ENCODE measurements around the gene EZH1. TPM values are rescaled to one million over a fixed set of nuclear protein-coding genes. Genes with fewer than 3 reads are reported as not detected.

Gene EZH1
- total RNA-seq, 1 donor from 2014 or later = 13.0 TPM

DNA sequence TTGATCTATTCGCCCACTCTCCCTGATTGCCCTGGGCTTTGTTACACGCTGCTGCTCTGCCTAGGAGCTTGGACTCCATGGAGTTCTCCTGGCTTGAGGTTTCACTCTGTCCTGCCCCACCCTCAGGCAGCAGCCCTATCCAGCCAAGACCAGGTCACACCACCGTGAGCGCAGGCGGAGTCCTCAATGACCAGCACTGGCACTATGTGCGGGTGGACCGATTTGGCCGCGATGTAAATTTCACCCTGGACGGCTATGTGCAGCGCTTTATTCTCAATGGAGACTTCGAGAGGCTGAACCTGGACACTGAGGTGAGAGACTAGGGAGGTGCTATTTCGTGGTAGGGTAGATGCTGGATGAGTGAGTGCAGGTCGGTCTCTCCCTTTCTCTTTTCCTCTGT lies 59.0 kb downstream of the EZH1 start:
- no peak overlapping the region for H3K9ac ChIP-seq (ENCODE audit: low read depth in 1 of 3, low read length in 3 of 3)
- H3K27me3 ChIP-seq (ENCODE audit: control insufficient read depth in 3 of 3, insufficient read depth in 3 of 3, low read length in 3 of 3) = peaks cover 0 to 3% (median 0%) of the 10 kb centered on the region in 3 donors
- H3K4me1 ChIP-seq (ENCODE audit: control insufficient read depth in 3 of 3, insufficient read depth in 3 of 3, low read length in 3 of 3) = peaks cover 29 to 31% (median 30%) of the 10 kb centered on the region in 3 donors
- H3K4me3 ChIP-seq (ENCODE audit: low read length in 3 of 3) = no peak overlapping the region
- no peaks in the 10 kb centered on the region for H3K9me3 ChIP-seq (ENCODE audit: control insufficient read depth in 3 of 3, low read length in 3 of 3)
- H3K36me3 ChIP-seq (ENCODE audit: control insufficient read depth in 3 of 3, insufficient read depth in 3 of 3, low read length in 3 of 3) = peaks cover 16 to 25% (median 24%) of the 10 kb centered on the region in 3 donors
- H3K27ac ChIP-seq (ENCODE audit: low read depth, low read length) = no peak overlapping the region

GRCh38 chr17:42684929-42685556 lies 59.8 kb downstream of the EZH1 start:
- H3K9me3 ChIP-seq (ENCODE audit: control insufficient read depth in 3 of 3, low read length in 3 of 3) = no peaks in the 10 kb centered on the region
- peaks cover 0 to 3% (median 0%) of the 10 kb centered on the region in 3 donors for H3K27me3 ChIP-seq (ENCODE audit: control insufficient read depth in 3 of 3, insufficient read depth in 3 of 3, low read length in 3 of 3)
- no peak overlapping the region for H3K4me3 ChIP-seq (ENCODE audit: low read length in 3 of 3)
- H3K4me1 ChIP-seq (ENCODE audit: control insufficient read depth in 3 of 3, insufficient read depth in 3 of 3, low read length in 3 of 3) = peaks cover 35 to 39% (median 37%) of the 10 kb centered on the region in 3 donors
- peaks cover 16 to 22% (median 18%) of the 10 kb centered on the region in 3 donors for H3K36me3 ChIP-seq (ENCODE audit: control insufficient read depth in 3 of 3, insufficient read depth in 3 of 3, low read length in 3 of 3)
- no peak overlapping the region for H3K27ac ChIP-seq (ENCODE audit: low read depth, low read length)
- H3K9ac ChIP-seq (ENCODE audit: low read depth in 1 of 3, low read length in 3 of 3) = no peak overlapping the region

- Histone ChIP-seq H3K27me3 (ENCODE audit: control insufficient read depth in 3 of 3, insufficient read depth in 3 of 3, low read length in 3 of 3) (peaks cover 0 to 3% (median 0%) of the 10 kb centered on the region in 3 donors), H3K27ac (ENCODE audit: low read depth, low read length) (peak overlapping the region; percentile 13), H3K4me3 (ENCODE audit: low read length in 3 of 3) (peak overlapping the region; percentile 56 to 67 (median 66)), H3K9ac (ENCODE audit: low read depth in 1 of 3, low read length in 3 of 3) (peak overlapping the region; percentile 56 to 76 (median 65)), H3K4me1 (ENCODE audit: control insufficient read depth in 3 of 3, insufficient read depth in 3 of 3, low read length in 3 of 3) (peaks cover 46 to 52% (median 47%) of the 10 kb centered on the region in 3 donors), H3K9me3 (ENCODE audit: control insufficient read depth in 3 of 3, low read length in 3 of 3) (no peaks in the 10 kb centered on the region), H3K36me3 (ENCODE audit: control insufficient read depth in 3 of 3, insufficient read depth in 3 of 3, low read length in 3 of 3) (peaks cover 16 to 22% (median 18%) of the 10 kb centered on the region in 3 donors)
Observed at GRCh38 chr17:42683407-42684034, 61.3 kb downstream of the EZH1 start.

DNA sequence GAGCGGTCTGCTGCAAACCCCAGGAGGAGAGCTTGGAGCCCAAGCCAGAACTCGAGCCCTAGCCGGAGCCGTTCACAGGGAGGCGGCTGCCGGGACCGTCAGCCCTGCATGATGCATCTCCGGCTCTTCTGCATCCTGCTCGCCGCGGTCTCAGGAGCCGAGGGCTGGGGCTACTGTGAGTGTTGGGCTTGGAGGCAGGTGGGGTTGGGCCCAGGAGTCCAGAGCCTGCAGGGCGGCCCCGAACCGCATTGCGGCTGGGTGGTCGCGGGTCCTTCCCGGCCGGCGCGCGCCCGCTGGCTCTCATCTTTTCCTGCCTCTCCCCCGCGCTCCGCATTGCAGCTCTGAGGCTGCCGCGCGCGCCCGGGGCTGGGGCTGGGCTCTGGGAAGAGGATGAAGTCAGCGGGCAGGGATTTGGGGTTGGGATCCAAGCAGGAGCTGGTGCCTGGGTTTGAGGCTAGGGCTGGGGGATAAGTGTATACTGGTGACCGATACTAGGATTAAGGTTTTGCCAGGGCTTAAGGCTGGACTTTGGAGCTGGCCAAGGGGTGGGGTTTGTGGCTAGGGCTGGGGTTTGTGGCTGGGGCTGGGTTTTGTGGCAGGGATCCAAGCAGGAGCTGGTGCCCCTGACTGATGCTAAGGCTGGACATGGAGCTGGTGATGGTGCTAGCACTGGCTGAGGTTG lies 62.0 kb downstream of the EZH1 start:
- peaks cover 48 to 55% (median 49%) of the 10 kb centered on the region in 3 donors for H3K4me1 ChIP-seq (ENCODE audit: control insufficient read depth in 3 of 3, insufficient read depth in 3 of 3, low read length in 3 of 3)
- peaks cover 13 to 22% (median 18%) of the 10 kb centered on the region in 3 donors for H3K36me3 ChIP-seq (ENCODE audit: control insufficient read depth in 3 of 3, insufficient read depth in 3 of 3, low read length in 3 of 3)
- peak overlapping the region; percentile 64 for H3K27ac ChIP-seq (ENCODE audit: low read depth, low read length)
- H3K4me3 ChIP-seq (ENCODE audit: low read length in 3 of 3) = peak overlapping the region; percentile 56 to 67 (median 66)
- H3K9ac ChIP-seq (ENCODE audit: low read depth in 1 of 3, low read length in 3 of 3) = peak overlapping the region; percentile 56 to 76 (median 61)
- no peaks in the 10 kb centered on the region for H3K9me3 ChIP-seq (ENCODE audit: control insufficient read depth in 3 of 3, low read length in 3 of 3)
- peaks cover 0 to 3% (median 0%) of the 10 kb centered on the region in 3 donors for H3K27me3 ChIP-seq (ENCODE audit: control insufficient read depth in 3 of 3, insufficient read depth in 3 of 3, low read length in 3 of 3)

- H3K9ac ChIP-seq (ENCODE audit: low read depth in 1 of 3, low read length in 3 of 3) = peak within 1 kb of the TSS; percentile 56 to 76 (median 61)
- H3K4me1 ChIP-seq (ENCODE audit: control insufficient read depth in 3 of 3, insufficient read depth in 3 of 3, low read length in 3 of 3) = peaks cover 51 to 62% (median 56%) of the 10 kb centered on the region in 3 donors
- H3K4me3 ChIP-seq (ENCODE audit: low read length in 3 of 3) = peak within 1 kb of the TSS; percentile 56 to 67 (median 66)
- no peaks in the 10 kb centered on the region for H3K9me3 ChIP-seq (ENCODE audit: control insufficient read depth in 3 of 3, low read length in 3 of 3)
- peaks cover 0 to 3% (median 0%) of the 10 kb centered on the region in 3 donors for H3K27me3 ChIP-seq (ENCODE audit: control insufficient read depth in 3 of 3, insufficient read depth in 3 of 3, low read length in 3 of 3)
- peaks cover 7 to 18% (median 13%) of the 10 kb centered on the region in 3 donors for H3K36me3 ChIP-seq (ENCODE audit: control insufficient read depth in 3 of 3, insufficient read depth in 3 of 3, low read length in 3 of 3)
- peak within 1 kb of the TSS; percentile 64 for H3K27ac ChIP-seq (ENCODE audit: low read depth, low read length)
Observed at GRCh38 chr17:42681976-42682721, 62.7 kb downstream of the EZH1 start, which contains the start of gene CNTNAP1. CNTNAP1 (plus strand) TSS chr17:42682531; CDS start chr17:42682830, 299 bp downstream.

- peaks cover 51 to 68% (median 56%) of the 10 kb centered on the region in 3 donors for H3K4me1 ChIP-seq (ENCODE audit: control insufficient read depth in 3 of 3, insufficient read depth in 3 of 3, low read length in 3 of 3)
- H3K9ac ChIP-seq (ENCODE audit: low read depth in 1 of 3, low read length in 3 of 3) = peak overlapping the region; percentile 84 to 92 (median 91)
- H3K27ac ChIP-seq (ENCODE audit: low read depth, low read length) = peak overlapping the region; percentile 96
- peaks cover 4 to 6% (median 4%) of the 10 kb centered on the region in 3 donors for H3K36me3 ChIP-seq (ENCODE audit: control insufficient read depth in 3 of 3, insufficient read depth in 3 of 3, low read length in 3 of 3)
- peaks cover 0 to 3% (median 0%) of the 10 kb centered on the region in 3 donors for H3K27me3 ChIP-seq (ENCODE audit: control insufficient read depth in 3 of 3, insufficient read depth in 3 of 3, low read length in 3 of 3)
- peak overlapping the region; percentile 72 to 92 (median 86) for H3K4me3 ChIP-seq (ENCODE audit: low read length in 3 of 3)
- H3K9me3 ChIP-seq (ENCODE audit: control insufficient read depth in 3 of 3, low read length in 3 of 3) = no peaks in the 10 kb centered on the region
Observed at GRCh38 chr17:42680331-42680808, 64.5 kb downstream of the EZH1 start.

- Histone ChIP-seq H3K4me3 (ENCODE audit: low read length in 3 of 3) (peak overlapping the region; percentile 72 to 92 (median 86)), H3K9ac (ENCODE audit: low read depth in 1 of 3, low read length in 3 of 3) (peak overlapping the region; percentile 84 to 92 (median 91)), H3K27me3 (ENCODE audit: control insufficient read depth in 3 of 3, insufficient read depth in 3 of 3, low read length in 3 of 3) (peaks cover 0 to 3% (median 0%) of the 10 kb centered on the region in 3 donors), H3K36me3 (ENCODE audit: control insufficient read depth in 3 of 3, insufficient read depth in 3 of 3, low read length in 3 of 3) (no peaks in the 10 kb centered on the region), H3K9me3 (ENCODE audit: control insufficient read depth in 3 of 3, low read length in 3 of 3) (no peaks in the 10 kb centered on the region), H3K4me1 (ENCODE audit: control insufficient read depth in 3 of 3, insufficient read depth in 3 of 3, low read length in 3 of 3) (peaks cover 53 to 69% (median 57%) of the 10 kb centered on the region in 3 donors), H3K27ac (ENCODE audit: low read depth, low read length) (peak overlapping the region; percentile 96)
Observed at GRCh38 chr17:42679492-42680330, 65.1 kb downstream of the EZH1 start.

- Histone ChIP-seq H3K36me3 (ENCODE audit: control insufficient read depth in 3 of 3, insufficient read depth in 3 of 3, low read length in 3 of 3) (peaks cover 0 to 2% (median 0%) of the 10 kb centered on the region in 3 donors), H3K27me3 (ENCODE audit: control insufficient read depth in 3 of 3, insufficient read depth in 3 of 3, low read length in 3 of 3) (peaks cover 0 to 3% (median 0%) of the 10 kb centered on the region in 3 donors), H3K4me3 (ENCODE audit: low read length in 3 of 3) (peak overlapping the region; percentile 73 to 92 (median 86)), H3K9me3 (ENCODE audit: control insufficient read depth in 3 of 3, low read length in 3 of 3) (no peaks in the 10 kb centered on the region), H3K27ac (ENCODE audit: low read depth, low read length) (peak overlapping the region; percentile 96), H3K9ac (ENCODE audit: low read depth in 1 of 3, low read length in 3 of 3) (peak overlapping the region; percentile 84 to 92 (median 91)), H3K4me1 (ENCODE audit: control insufficient read depth in 3 of 3, insufficient read depth in 3 of 3, low read length in 3 of 3) (peaks cover 56 to 73% (median 61%) of the 10 kb centered on the region in 3 donors)
Observed at GRCh38 chr17:42678951-42679491, 65.8 kb downstream of the EZH1 start.

Measured in skeletal muscle tissue (tissue), 4 donors.